Astrocyte (in vitro differentiated cells and primary cell): ENCODE measurements around the gene DOCK10. TPM values are rescaled to one million over a fixed set of nuclear protein-coding genes. Genes with fewer than 3 reads are reported as not detected.

ENCODE experiments used
- DNase-seq: peaks from one replicate; pipeline ENCODE4 v3.0.0-alpha.2; 2010; ENCODE audit warnings: low read depth
- FAIRE-seq: peaks from 2 replicates; lab custom pipeline; 2011; peaks lifted over from hg19 to GRCh38; lab: Jason Lieb, UNC
- H2AFZ ChIP-seq: 2 replicates; pipeline ENCODE4 v1.6.0; 2012; ENCODE audit warnings: low read depth, low read length, inconsistent platforms
- H3K27ac ChIP-seq: 2 replicates; pipeline ENCODE4 v1.5.1; 2011; ENCODE audit warnings: low read depth, low read length, inconsistent platforms
- H3K27me3 ChIP-seq: 2 replicates; pipeline ENCODE4 v1.6.0; 2011; ENCODE audit warnings: low read length, inconsistent platforms; ENCODE audit not compliant: insufficient read depth
- H3K36me3 ChIP-seq: 2 replicates; pipeline ENCODE4 v1.5.1; 2011; ENCODE audit warnings: low read length, inconsistent platforms; ENCODE audit not compliant: insufficient read depth
- H3K4me1 ChIP-seq: 2 replicates; pipeline ENCODE4 v1.5.1; 2011; ENCODE audit warnings: low read length, inconsistent platforms; ENCODE audit not compliant: insufficient read depth
- H3K4me2 ChIP-seq: 2 replicates; pipeline ENCODE4 v1.6.0; 2012; ENCODE audit warnings: low read length, inconsistent platforms
- H3K4me3 ChIP-seq: 2 replicates; pipeline ENCODE4 v1.5.1; 2011; ENCODE audit warnings: low read depth, mild to moderate bottlenecking, low read length, inconsistent platforms; ENCODE audit not compliant: insufficient read depth
- H3K79me2 ChIP-seq: 2 replicates; pipeline ENCODE4 v1.6.0; 2012; ENCODE audit warnings: mild to moderate bottlenecking, low read length, inconsistent platforms; ENCODE audit not compliant: insufficient read depth
- H3K9ac ChIP-seq: 2 replicates; pipeline ENCODE4 v1.6.0; 2012; ENCODE audit warnings: mild to moderate bottlenecking, low read length, inconsistent platforms
- H3K9me3 ChIP-seq: 2 replicates; pipeline ENCODE4 v1.5.1; 2012; ENCODE audit warnings: low read depth, mild to moderate bottlenecking, low read length, inconsistent platforms; ENCODE audit not compliant: insufficient read depth
- H4K20me1 ChIP-seq: 2 replicates; pipeline ENCODE4 v1.6.0; 2012; ENCODE audit warnings: low read length, inconsistent platforms; ENCODE audit not compliant: insufficient read depth
- H3K27ac Mint-ChIP-seq: one replicate; pipeline ENCODE4 v1.8.0; 2021; ENCODE audit warnings: mild to moderate bottlenecking, mixed read lengths; ENCODE audit not compliant: unreplicated experiment
- H3K27me3 Mint-ChIP-seq: one replicate; pipeline ENCODE4 v1.8.0; 2021; ENCODE audit warnings: low read depth, mixed read lengths; ENCODE audit not compliant: unreplicated experiment
- H3K36me3 Mint-ChIP-seq: one replicate; pipeline ENCODE4 v1.8.0; 2021; ENCODE audit warnings: low read depth, mixed read lengths; ENCODE audit not compliant: unreplicated experiment
- H3K4me1 Mint-ChIP-seq: one replicate; pipeline ENCODE4 v1.8.0; 2021; ENCODE audit warnings: low read depth, mixed read lengths; ENCODE audit not compliant: unreplicated experiment
- H3K4me3 Mint-ChIP-seq: one replicate; pipeline ENCODE4 v1.8.0; 2021; ENCODE audit warnings: mild to moderate bottlenecking, moderate library complexity, mixed read lengths; ENCODE audit not compliant: unreplicated experiment
- H3K9me3 Mint-ChIP-seq: one replicate; pipeline ENCODE4 v1.8.0; 2021; ENCODE audit warnings: mild to moderate bottlenecking, mixed read lengths; ENCODE audit not compliant: unreplicated experiment
- EZH2 ChIP-seq: IDR thresholded peaks from 2 replicates; pipeline ENCODE4 v1.6.1; 2012; ENCODE audit warnings: mild to moderate bottlenecking, low read length, inconsistent platforms; ENCODE audit not compliant: insufficient read depth
- total RNA-seq: library from RNA; stranded (reverse); gene quantifications from 2 replicates; pipeline ENCODE4 v1.2.1, GENCODE V29; 2021
- TF ChIP-seq, protein P1 (sequence below): IDR thresholded peaks from 2 replicates; pipeline ENCODE4 v1.5.1; 2011; ENCODE audit warnings: low read depth, mild to moderate bottlenecking, inconsistent platforms, low read length, moderate library complexity; ENCODE audit not compliant: insufficient read depth

DOCK10 gene
- total RNA-seq, 1 donor from 2014 or later = 7.7 TPM

GRCh38 chr2:224924631-224925030, 117.6 kb downstream of the DOCK10 start:
- Histone ChIP-seq H3K9ac (no peak overlapping the region), H3K27me3 (no peaks in the 10 kb centered on the region), H3K4me2 (no peak overlapping the region), H4K20me1 (no peaks in the 10 kb centered on the region), H3K4me1 (peaks cover 28% of the 10 kb centered on the region), H3K4me3 (no peak overlapping the region), H3K27ac (no peak overlapping the region), H3K79me2 (no peaks in the 10 kb centered on the region), H2AFZ (no peak overlapping the region), H3K9me3 (no peaks in the 10 kb centered on the region), H3K36me3 (no peaks in the 10 kb centered on the region)
- TF ChIP-seq, protein P1, sequence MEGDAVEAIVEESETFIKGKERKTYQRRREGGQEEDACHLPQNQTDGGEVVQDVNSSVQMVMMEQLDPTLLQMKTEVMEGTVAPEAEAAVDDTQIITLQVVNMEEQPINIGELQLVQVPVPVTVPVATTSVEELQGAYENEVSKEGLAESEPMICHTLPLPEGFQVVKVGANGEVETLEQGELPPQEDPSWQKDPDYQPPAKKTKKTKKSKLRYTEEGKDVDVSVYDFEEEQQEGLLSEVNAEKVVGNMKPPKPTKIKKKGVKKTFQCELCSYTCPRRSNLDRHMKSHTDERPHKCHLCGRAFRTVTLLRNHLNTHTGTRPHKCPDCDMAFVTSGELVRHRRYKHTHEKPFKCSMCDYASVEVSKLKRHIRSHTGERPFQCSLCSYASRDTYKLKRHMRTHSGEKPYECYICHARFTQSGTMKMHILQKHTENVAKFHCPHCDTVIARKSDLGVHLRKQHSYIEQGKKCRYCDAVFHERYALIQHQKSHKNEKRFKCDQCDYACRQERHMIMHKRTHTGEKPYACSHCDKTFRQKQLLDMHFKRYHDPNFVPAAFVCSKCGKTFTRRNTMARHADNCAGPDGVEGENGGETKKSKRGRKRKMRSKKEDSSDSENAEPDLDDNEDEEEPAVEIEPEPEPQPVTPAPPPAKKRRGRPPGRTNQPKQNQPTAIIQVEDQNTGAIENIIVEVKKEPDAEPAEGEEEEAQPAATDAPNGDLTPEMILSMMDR = no peak
- TF ChIP-seq EZH2 = no peak
- FAIRE-seq = no peak
- H3K4me3 Mint-ChIP-seq = no peak overlapping the region
- no peaks in the 10 kb centered on the region for H3K9me3 Mint-ChIP-seq
- no peak for DNase-seq
- H3K4me1 Mint-ChIP-seq = peaks cover 20% of the 10 kb centered on the region
- H3K27ac Mint-ChIP-seq = no peak overlapping the region
- H3K36me3 Mint-ChIP-seq = peaks cover 2% of the 10 kb centered on the region
- H3K27me3 Mint-ChIP-seq = no peaks in the 10 kb centered on the region

GRCh38 chr2:224922142-224922727, 120.0 kb downstream of the DOCK10 start:
- peaks cover 6% of the 10 kb centered on the region for H4K20me1 ChIP-seq
- no peak overlapping the region for H3K4me2 ChIP-seq
- H3K4me3 Mint-ChIP-seq = no peak overlapping the region
- H3K9me3 ChIP-seq = no peaks in the 10 kb centered on the region
- TF ChIP-seq, protein P1 = no peak
- TF ChIP-seq EZH2 = no peak
- no peak overlapping the region for H2AFZ ChIP-seq
- H3K9me3 Mint-ChIP-seq = no peaks in the 10 kb centered on the region
- no peak overlapping the region for H3K9ac ChIP-seq
- peak; percentile 43 for DNase-seq
- H3K4me3 ChIP-seq = no peak overlapping the region
- H3K27ac ChIP-seq = no peak overlapping the region
- FAIRE-seq = no peak
- H3K36me3 ChIP-seq = peaks cover 3% of the 10 kb centered on the region
- peaks cover 20% of the 10 kb centered on the region for H3K4me1 Mint-ChIP-seq
- no peaks in the 10 kb centered on the region for H3K27me3 ChIP-seq
- H3K79me2 ChIP-seq = no peaks in the 10 kb centered on the region
- no peak overlapping the region for H3K27ac Mint-ChIP-seq
- peaks cover 19% of the 10 kb centered on the region for H3K4me1 ChIP-seq
- no peaks in the 10 kb centered on the region for H3K36me3 Mint-ChIP-seq
- no peaks in the 10 kb centered on the region for H3K27me3 Mint-ChIP-seq

GRCh38 chr2:224919472-224920110, 122.7 kb downstream of the DOCK10 start:
- TF ChIP-seq, protein P1 = no peak
- no peak for TF ChIP-seq EZH2
- Histone ChIP-seq H3K27ac (no peak overlapping the region), H3K9me3 (no peaks in the 10 kb centered on the region), H3K4me2 (no peak overlapping the region), H3K9ac (no peak overlapping the region), H3K79me2 (no peaks in the 10 kb centered on the region), H3K27me3 (no peaks in the 10 kb centered on the region), H4K20me1 (peaks cover 6% of the 10 kb centered on the region), H2AFZ (no peak overlapping the region), H3K4me1 (peaks cover 8% of the 10 kb centered on the region), H3K36me3 (peaks cover 7% of the 10 kb centered on the region), H3K4me3 (no peak overlapping the region)
- no peaks in the 10 kb centered on the region for H3K36me3 Mint-ChIP-seq
- no peaks in the 10 kb centered on the region for H3K27me3 Mint-ChIP-seq
- no peak overlapping the region for H3K27ac Mint-ChIP-seq
- peak; percentile 83 for FAIRE-seq
- no peak overlapping the region for H3K4me3 Mint-ChIP-seq
- no peak for DNase-seq
- H3K9me3 Mint-ChIP-seq = no peaks in the 10 kb centered on the region
- H3K4me1 Mint-ChIP-seq = peaks cover 5% of the 10 kb centered on the region
